Measurements from ENCODE around the gene NRSN2.
"Not testable (repeated sequence)": the region's sequence is repeated elsewhere in the genome, so short reads cannot be mapped to it uniquely, and the experiment has no call there.

NRSN2 gene

GRCh38 chr20:346033-346639 lies 775 bp upstream of the NRSN2 start:
- Histone ChIP-seq H3K27ac (ENCODE audit: low read length) (no peak overlapping the region), H3K27me3 (ENCODE audit: insufficient read depth, low read length) (no peaks in the 10 kb centered on the region), H3K4me1 (ENCODE audit: insufficient read depth, low read length) (peaks cover 14% of the 10 kb centered on the region; the same call in 1 of the 2 replicates), H3K36me3 (ENCODE audit: insufficient read depth, low read depth, low read length) (no peaks in the 10 kb centered on the region), H3K9me3 (ENCODE audit: insufficient read depth, low read depth, low read length) (no peaks in the 10 kb centered on the region), H3K9ac (ENCODE audit: low read depth, low read length) (peak overlapping the region; percentile 80; the same call in 1 of the 2 replicates), H3K4me3 (ENCODE audit: low read length) (peak overlapping the region; percentile 75)

DNA sequence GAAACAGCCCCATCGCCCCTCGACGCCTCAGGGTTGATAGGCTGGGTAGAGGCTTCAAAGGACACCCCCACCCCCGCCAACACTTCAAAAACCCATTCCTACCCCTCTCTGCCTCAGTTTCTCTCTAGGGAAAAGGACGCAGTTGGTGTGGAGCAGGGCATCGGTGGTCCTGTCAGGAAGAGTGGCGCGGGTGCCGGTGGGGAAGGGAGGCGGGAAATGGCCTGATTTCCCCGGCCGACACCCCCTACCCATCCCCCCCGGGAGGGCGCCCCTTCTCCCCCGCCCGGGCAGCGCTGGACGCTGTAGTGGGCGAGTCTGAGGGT lies 367 bp downstream of the NRSN2 start:
- no peaks in the 10 kb centered on the region for H3K9me3 ChIP-seq (ENCODE audit: insufficient read depth, low read depth, low read length)
- no peak overlapping the region for H3K27ac ChIP-seq (ENCODE audit: low read length)
- no peaks in the 10 kb centered on the region for H3K27me3 ChIP-seq (ENCODE audit: insufficient read depth, low read length)
- peak overlapping the region; percentile 80; the same call in 1 of the 2 replicates for H3K9ac ChIP-seq (ENCODE audit: low read depth, low read length)
- H3K4me1 ChIP-seq (ENCODE audit: insufficient read depth, low read length), result peaks cover 14% of the 10 kb centered on the region; the same call in 1 of the 2 replicates
- H3K36me3 ChIP-seq (ENCODE audit: insufficient read depth, low read depth, low read length), result no peaks in the 10 kb centered on the region
- H3K4me3 ChIP-seq (ENCODE audit: low read length), result peak overlapping the region; percentile 75

DNA sequence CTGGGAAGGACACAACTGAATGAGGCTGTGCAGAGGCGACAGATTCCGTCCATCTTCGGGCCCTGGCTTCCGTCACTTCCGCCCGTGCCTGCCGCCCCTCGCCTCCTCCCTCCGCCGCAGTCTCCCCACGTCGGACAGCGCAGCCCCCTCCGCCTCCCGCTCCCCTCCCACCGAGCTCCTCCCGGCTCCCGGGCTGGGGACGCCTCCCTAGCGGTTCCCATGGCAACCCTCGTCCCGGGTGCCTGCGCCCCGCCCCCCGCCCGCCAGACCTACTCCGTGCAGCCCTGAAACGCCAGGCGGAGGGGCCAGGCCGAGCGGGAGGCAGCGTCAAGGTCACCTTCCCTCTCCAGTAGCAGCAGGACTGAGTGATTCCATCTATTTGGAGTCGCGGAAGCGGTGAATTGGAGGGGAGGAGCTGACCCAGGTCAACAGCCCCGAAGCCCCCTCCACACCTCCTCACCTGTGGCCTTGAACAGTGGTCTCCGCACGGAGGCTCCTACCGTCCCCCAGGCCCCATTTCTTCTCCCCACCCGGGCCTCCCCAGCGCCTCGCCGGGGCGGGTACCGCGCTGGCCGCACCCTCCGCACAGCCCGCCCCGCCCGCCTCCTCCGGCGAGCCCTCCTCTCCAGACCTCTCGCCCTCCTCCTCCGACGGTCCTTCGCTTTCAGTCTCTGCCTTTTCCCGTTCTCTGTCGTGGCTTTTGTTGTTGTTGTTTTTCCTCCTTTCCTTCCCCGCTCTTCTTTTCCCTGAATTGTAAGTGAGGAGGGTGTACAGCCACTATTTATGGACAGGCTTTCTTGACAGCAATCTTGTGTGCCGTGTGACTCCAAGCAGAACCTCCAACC lies 951 bp downstream of the NRSN2 start:
- Histone ChIP-seq H3K9me3 (ENCODE audit: insufficient read depth, low read depth, low read length) (no peaks in the 10 kb centered on the region), H3K27me3 (ENCODE audit: insufficient read depth, low read length) (no peaks in the 10 kb centered on the region), H3K4me1 (ENCODE audit: insufficient read depth, low read length) (peaks cover 14% of the 10 kb centered on the region; the same call in 1 of the 2 replicates), H3K4me3 (ENCODE audit: low read length) (peak overlapping the region; percentile 75), H3K27ac (ENCODE audit: low read length) (no peak overlapping the region), H3K9ac (ENCODE audit: low read depth, low read length) (peak overlapping the region; percentile 80; the same call in 1 of the 2 replicates), H3K36me3 (ENCODE audit: insufficient read depth, low read depth, low read length) (no peaks in the 10 kb centered on the region)

DNA sequence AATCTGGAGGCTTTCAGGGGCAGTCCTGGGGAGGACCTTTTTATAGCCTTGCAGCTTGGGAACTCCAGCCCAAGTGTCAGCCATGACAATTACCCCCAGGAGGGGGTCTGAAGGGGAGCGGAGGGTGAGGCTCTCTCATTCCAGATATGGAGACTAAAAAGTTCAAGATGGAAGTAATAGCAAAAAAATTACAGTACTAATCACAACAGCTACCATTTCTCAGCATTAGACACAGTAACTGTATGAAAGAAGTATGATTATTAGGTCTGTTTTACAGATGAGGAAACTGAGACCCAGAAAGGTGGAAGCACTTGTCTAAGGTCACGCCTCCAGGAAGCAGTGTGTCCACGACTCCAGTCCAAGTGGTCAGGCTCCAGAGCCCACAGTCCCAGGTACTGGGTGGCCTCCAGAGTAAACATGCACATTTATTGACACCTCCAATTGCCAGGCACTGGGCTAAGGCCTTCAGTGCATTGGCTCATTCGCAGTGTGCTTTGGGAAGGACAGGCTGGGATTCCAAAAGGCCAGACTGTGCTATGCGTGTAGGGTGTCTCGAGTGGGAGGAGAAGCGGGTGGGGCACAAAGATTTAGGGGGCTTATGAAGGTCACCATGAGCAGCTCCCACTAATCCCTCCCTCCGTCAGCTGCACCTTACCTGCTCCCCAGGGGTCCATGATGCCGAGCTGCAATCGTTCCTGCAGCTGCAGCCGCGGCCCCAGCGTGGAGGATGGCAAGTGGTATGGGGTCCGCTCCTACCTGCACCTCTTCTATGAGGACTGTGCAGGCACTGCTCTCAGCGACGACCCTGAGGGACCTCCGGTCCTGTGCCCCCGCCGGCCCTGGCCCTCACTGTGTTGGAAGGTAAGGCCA lies 2.3 kb downstream of the NRSN2 start:
- H3K9me3 ChIP-seq (ENCODE audit: insufficient read depth, low read depth, low read length), result no peaks in the 10 kb centered on the region
- no peak overlapping the region for H3K27ac ChIP-seq (ENCODE audit: low read length)
- H3K4me3 ChIP-seq (ENCODE audit: low read length), result no peak overlapping the region; the same call in 1 of the 2 replicates
- H3K9ac ChIP-seq (ENCODE audit: low read depth, low read length), result no peak overlapping the region
- no peaks in the 10 kb centered on the region for H3K36me3 ChIP-seq (ENCODE audit: insufficient read depth, low read depth, low read length)
- peaks cover 14% of the 10 kb centered on the region; the same call in 1 of the 2 replicates for H3K4me1 ChIP-seq (ENCODE audit: insufficient read depth, low read length)
- no peaks in the 10 kb centered on the region for H3K27me3 ChIP-seq (ENCODE audit: insufficient read depth, low read length)

GRCh38 chr20:353166-353565 lies 6.3 kb downstream of the NRSN2 start:
- no peaks in the 10 kb centered on the region for H3K9me3 ChIP-seq (ENCODE audit: insufficient read depth, low read depth, low read length)
- H3K4me1 ChIP-seq (ENCODE audit: insufficient read depth, low read length), result peaks cover 11% of the 10 kb centered on the region; the same call in 1 of the 2 replicates
- H3K27me3 ChIP-seq (ENCODE audit: insufficient read depth, low read length), result no peaks in the 10 kb centered on the region
- no peak overlapping the region for H3K4me3 ChIP-seq (ENCODE audit: low read length)
- no peaks in the 10 kb centered on the region for H3K36me3 ChIP-seq (ENCODE audit: insufficient read depth, low read depth, low read length)
- no peak overlapping the region for H3K27ac ChIP-seq (ENCODE audit: low read length)
- no peak overlapping the region for H3K9ac ChIP-seq (ENCODE audit: low read depth, low read length)

DNA sequence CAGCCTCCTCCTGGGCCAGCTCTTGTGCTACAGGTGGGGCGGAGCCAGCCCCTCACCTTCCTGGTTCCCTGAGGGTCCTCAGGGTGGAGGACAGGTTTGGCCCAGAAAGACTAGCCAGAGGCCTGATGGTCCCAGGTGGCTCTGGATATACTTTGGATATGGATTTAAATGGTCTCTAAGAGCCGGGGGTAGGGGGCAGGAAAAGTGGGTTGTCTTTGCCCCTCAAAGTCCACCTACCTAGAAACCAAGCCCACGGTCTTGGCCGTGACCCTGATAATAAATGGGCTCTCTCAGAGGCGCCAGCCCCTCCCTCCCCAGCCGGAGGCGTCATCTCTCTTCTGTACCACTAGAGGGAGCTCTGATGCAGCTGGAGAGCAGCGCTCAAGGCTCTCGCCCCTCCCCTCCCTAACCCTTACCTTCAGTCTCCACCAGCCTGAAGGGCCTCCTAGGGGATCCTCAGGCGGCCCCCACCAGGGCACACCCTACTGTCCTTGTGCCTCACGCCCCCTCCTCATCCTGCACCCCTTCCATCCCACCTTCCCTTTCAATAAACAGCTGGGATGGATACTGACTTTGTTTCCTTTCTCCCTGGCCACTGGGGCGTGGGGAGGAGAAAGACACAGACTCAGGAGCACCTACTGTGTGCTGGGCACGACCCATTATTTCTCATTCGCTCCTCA lies 7.5 kb downstream of the NRSN2 start:
- Histone ChIP-seq H3K27me3 (ENCODE audit: insufficient read depth, low read length) (no peaks in the 10 kb centered on the region), H3K4me1 (ENCODE audit: insufficient read depth, low read length) (no peaks in the 10 kb centered on the region), H3K9ac (ENCODE audit: low read depth, low read length) (no peak overlapping the region), H3K9me3 (ENCODE audit: insufficient read depth, low read depth, low read length) (no peaks in the 10 kb centered on the region), H3K36me3 (ENCODE audit: insufficient read depth, low read depth, low read length) (no peaks in the 10 kb centered on the region), H3K27ac (ENCODE audit: low read length) (no peak overlapping the region), H3K4me3 (ENCODE audit: low read length) (no peak overlapping the region)

DNA sequence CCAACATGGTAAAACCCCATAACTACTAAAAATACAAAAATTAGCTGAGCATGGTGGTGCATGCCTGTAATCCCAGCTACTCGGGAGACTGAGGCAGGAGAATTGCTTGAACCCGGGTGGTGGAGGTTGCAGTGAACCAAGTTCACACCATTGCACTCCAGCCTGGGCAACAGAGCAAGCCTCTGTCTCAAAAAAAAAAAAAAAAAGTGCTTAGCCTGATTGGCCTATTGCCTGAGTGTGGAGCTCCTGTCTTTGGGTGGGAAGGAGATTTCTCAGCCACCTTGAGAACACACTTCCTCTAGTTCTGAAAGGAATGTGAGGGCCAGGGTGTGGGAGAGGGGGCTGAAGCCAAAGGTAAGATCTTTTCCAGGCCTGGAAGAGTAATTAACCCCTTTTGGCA lies 9.2 kb downstream of the NRSN2 start:
- not testable (repeated sequence) for H3K4me1 ChIP-seq (ENCODE audit: insufficient read depth, low read length); H3K36me3 ChIP-seq (ENCODE audit: insufficient read depth, low read depth, low read length); H3K4me3 ChIP-seq (ENCODE audit: low read length); H3K9ac ChIP-seq (ENCODE audit: low read depth, low read length); H3K27ac ChIP-seq (ENCODE audit: low read length); H3K27me3 ChIP-seq (ENCODE audit: insufficient read depth, low read length); H3K9me3 ChIP-seq (ENCODE audit: insufficient read depth, low read depth, low read length)

DNA sequence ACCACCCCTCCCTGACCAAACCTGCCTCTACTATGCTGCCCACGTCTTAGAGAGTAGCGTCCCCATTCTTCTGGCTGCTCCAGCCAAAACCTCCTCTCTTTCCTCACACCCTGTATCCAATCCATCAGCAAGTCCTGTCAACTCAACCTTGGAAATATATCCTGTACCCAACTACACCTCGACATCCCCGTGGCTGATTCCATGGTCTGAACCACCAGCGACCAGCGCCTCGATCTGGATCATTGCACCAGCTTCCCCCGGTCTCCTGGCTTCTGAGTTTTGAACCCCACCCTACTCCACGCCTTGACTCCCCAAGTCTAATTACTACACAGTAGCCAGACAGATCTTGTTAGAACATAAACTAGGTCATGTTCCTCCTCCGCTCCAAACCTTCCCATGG lies 9.8 kb downstream of the NRSN2 start:
- Histone ChIP-seq H3K9me3 (ENCODE audit: insufficient read depth, low read depth, low read length) (no peaks in the 10 kb centered on the region), H3K36me3 (ENCODE audit: insufficient read depth, low read depth, low read length) (no peaks in the 10 kb centered on the region), H3K4me3 (ENCODE audit: low read length) (no peak overlapping the region), H3K27me3 (ENCODE audit: insufficient read depth, low read length) (no peaks in the 10 kb centered on the region; the same call in 1 of the 2 replicates), H3K9ac (ENCODE audit: low read depth, low read length) (no peak overlapping the region), H3K27ac (ENCODE audit: low read length) (no peak overlapping the region), H3K4me1 (ENCODE audit: insufficient read depth, low read length) (no peaks in the 10 kb centered on the region; the same call in 1 of the 2 replicates)

DNA sequence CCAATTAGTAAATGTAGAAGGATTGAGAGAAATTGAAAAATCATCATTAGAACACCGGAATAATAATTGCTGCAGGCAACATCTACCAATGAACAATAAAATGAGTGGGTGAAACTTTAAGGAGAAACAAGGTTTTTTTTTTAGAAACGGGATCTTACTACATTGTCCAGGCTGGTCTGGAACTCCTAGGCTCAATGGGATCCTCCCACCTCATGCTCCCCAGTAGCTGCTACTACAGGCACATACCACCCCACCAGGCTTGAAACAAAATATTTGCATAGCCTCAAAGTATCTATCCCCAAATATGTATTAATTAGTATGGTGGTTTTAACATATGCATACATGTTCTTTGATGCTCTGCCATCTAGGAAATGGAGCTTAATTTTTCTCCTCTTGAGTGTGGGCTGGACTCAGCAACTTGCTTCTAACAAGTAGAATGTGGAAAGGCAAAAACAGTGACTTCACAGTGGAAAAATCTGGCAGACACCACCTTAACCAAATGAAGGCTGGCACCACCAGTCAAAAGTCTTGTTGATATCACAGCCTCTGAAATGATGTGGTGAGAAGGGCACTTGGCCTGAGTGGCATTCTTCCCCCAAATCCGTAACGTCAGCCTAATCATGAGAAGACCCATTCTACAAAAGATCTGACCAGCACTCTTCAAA lies 12.1 kb downstream of the NRSN2 start:
- H3K9me3 ChIP-seq (ENCODE audit: insufficient read depth, low read depth, low read length), result no peaks in the 10 kb centered on the region
- H3K4me3 ChIP-seq (ENCODE audit: low read length), result no peak overlapping the region
- H3K9ac ChIP-seq (ENCODE audit: low read depth, low read length), result no peak overlapping the region
- H3K36me3 ChIP-seq (ENCODE audit: insufficient read depth, low read depth, low read length), result no peaks in the 10 kb centered on the region
- H3K27ac ChIP-seq (ENCODE audit: low read length), result no peak overlapping the region
- no peaks in the 10 kb centered on the region; the same call in 1 of the 2 replicates for H3K4me1 ChIP-seq (ENCODE audit: insufficient read depth, low read length)
- H3K27me3 ChIP-seq (ENCODE audit: insufficient read depth, low read length), result no peaks in the 10 kb centered on the region; the same call in 1 of the 2 replicates

GRCh38 chr20:361561-361960 lies 14.7 kb downstream of the NRSN2 start:
- Histone ChIP-seq H3K27me3 (ENCODE audit: insufficient read depth, low read length) (no peaks in the 10 kb centered on the region; the same call in 1 of the 2 replicates), H3K36me3 (ENCODE audit: insufficient read depth, low read depth, low read length) (no peaks in the 10 kb centered on the region), H3K9ac (ENCODE audit: low read depth, low read length) (no peak overlapping the region), H3K4me1 (ENCODE audit: insufficient read depth, low read length) (no peaks in the 10 kb centered on the region; the same call in 1 of the 2 replicates), H3K4me3 (ENCODE audit: low read length) (no peak overlapping the region), H3K27ac (ENCODE audit: low read length) (no peak overlapping the region), H3K9me3 (ENCODE audit: insufficient read depth, low read depth, low read length) (no peaks in the 10 kb centered on the region)

Measured in iPS-20b (cell line).